ENCODE results near the gene DCAF8.

DCAF8 gene

DNA sequence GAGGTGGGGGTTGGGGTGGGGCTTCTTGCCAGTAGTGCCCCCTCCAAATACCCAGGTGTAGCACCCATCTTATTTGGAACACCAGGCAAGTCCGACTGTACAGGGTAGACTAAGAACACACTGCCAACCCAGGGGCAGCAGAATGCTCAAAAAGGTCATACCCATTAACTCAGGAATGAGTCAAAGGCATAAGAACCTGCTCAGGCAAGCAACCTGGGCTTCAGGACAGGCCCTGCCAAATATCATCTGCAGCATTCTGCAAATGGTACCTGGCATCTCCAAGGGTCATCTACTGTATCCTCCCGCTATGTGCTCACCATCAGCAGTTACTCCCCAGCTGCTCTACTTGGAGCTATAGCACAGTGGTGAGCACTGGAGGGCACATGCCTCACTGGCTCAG lies 37.7 kb downstream of the DCAF8 start:
- no peak overlapping the region for H3K27ac ChIP-seq
- TF ChIP-seq ZFX (IDR thresholded peaks at IDR 0.05; ENCODE audit: borderline replicate concordance) (no peak), CTCF (IDR thresholded peaks at IDR 0.05) (no peak)

- TF ChIP-seq CTCF (IDR thresholded peaks at IDR 0.05) = no peak
- TF ChIP-seq ZFX (IDR thresholded peaks at IDR 0.05; ENCODE audit: borderline replicate concordance) = no peak
- H3K27ac ChIP-seq = no peak overlapping the region
Measured at GRCh38 chr1:160222546-160222945, 39.8 kb downstream of the DCAF8 start.

DNA sequence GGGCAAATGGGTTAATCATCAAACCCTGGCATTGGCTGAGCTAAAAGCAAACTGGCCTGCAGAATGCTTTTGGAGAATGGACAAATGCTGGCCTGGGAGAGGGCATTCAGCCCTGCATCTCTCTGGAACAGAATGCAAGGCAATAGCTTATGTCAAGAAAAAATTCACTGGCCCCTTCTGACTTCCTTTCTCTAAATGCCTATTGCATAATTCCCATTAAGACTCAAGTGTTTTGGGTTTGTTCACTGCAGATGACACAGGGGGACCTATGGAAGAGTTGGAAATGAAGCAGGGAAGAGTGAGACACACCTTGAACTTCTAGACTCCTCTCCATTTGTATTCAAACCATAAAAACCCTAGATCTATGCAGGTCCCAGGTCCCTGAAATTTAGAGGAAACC lies 41.3 kb downstream of the DCAF8 start:
- TF ChIP-seq CTCF (IDR thresholded peaks at IDR 0.05) (no peak), ZFX (IDR thresholded peaks at IDR 0.05; ENCODE audit: borderline replicate concordance) (no peak)
- no peak overlapping the region for H3K27ac ChIP-seq

GRCh38 chr1:160220301-160220700 lies 42.0 kb downstream of the DCAF8 start:
- no peak overlapping the region for H3K27ac ChIP-seq
- no peak for TF ChIP-seq ZFX (IDR thresholded peaks at IDR 0.05; ENCODE audit: borderline replicate concordance)
- no peak for TF ChIP-seq CTCF (IDR thresholded peaks at IDR 0.05)

DNA sequence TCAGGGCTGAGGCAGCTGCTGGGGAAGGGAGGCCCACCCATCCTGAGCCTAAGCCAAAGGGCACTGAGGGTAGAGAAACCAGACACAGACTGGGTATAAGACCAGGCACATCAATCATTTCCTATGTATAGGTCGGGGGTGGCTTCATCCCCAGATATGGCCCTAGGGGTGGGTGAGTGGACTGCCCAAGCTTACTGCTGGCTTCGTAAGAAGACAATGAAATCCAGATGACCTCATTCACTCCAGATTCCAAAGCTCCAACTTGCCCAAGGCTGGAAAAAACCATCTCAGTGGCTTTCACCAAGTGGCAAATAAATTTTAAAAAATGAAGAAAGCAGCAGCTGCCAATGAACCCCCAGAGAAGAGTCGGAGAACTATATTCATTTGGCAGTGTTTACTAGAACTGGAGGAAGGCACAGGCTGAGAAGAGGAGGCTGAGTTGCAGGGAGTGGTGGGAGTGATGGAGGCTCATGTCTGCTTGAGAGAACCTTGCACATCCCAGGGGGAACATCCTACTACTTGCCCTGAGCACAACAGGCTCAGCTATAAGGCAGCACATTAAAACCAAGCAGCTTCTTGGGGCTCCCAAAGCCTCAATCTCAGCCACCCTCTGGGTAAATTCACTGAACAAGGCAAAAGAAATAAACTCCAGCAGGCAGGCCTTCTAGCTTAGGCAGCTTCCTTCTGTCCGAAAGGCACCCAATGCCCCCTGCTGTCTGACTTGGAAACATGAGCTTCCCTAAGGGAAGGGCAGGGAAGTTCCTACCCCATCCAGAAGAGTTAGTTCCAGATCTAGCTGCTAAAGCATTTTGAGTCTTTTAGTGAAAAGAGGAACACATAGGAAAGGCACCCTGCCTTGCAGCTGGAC lies 43.1 kb downstream of the DCAF8 start:
- TF ChIP-seq CTCF (IDR thresholded peaks at IDR 0.05) = peak; percentile 50
- TF ChIP-seq ZFX (IDR thresholded peaks at IDR 0.05; ENCODE audit: borderline replicate concordance) = no peak
- 0 out of 2 replicates have a peak overlapping the region, but pooled peaks have one; percentile 1 for H3K27ac ChIP-seq

DNA sequence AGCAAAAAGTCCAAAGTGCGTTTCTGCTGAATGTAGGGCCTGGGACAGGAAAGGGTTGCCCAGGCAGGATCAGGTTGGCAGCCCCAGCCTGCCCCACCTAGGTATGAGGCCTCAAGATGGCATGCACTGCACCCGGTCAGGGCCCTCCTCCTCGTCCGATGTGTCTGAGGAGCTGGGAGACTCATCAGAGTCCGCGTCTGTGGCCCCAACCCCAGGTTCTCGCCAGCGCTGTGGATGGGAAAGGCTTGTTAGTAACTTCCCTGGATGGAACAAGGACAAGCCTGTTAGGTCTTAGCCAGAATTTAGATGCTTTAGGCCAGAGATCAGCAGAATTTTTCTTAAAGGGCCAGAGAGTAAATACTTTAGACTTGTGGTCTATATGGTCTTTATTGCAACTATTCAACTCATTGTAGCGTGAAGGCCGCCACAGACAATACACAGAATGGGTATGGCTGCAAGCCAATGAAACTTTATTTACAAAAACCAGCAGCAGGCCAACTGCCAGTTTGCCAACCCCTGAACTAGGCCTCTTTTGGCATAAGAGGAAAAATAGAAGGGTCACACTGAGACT lies 44.8 kb downstream of the DCAF8 start:
- 0 out of 2 replicates have a peak overlapping the region, but pooled peaks have one; percentile 37 for H3K27ac ChIP-seq
- no peak for TF ChIP-seq CTCF (IDR thresholded peaks at IDR 0.05)
- TF ChIP-seq ZFX (IDR thresholded peaks at IDR 0.05; ENCODE audit: borderline replicate concordance) = no peak

DNA sequence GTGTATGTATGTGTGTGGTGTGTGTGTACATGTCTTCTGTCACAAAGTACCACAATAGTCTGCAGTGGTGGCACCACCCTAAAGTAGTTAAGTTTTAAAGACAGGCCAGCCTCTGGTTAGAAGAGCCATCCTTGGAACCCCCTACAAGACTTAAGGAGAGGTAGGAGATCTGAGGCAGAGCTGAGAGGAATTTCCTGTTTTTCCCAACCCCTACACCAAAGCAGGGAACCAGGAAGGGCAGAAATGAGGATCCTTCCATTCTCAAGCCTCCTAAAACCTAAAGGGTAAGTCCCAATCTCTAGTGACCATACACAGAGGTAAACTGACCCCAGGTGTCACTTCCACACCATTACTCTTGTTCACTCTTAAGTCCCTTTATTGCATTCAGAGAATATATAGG lies 46.0 kb downstream of the DCAF8 start:
- TF ChIP-seq CTCF (IDR thresholded peaks at IDR 0.05) = no peak
- peak overlapping the region; percentile 37; the same call in 1 of the 2 replicates for H3K27ac ChIP-seq
